HT1080 (cell line): ENCODE results near the gene GAL3ST3. TPM values are rescaled to one million over a fixed set of nuclear protein-coding genes. Genes with fewer than 3 reads are reported as not detected.

Source experiments
- DNase-seq: peaks from one replicate; pipeline ENCODE4 v3.0.0-alpha.2; 2015; ENCODE audit warnings: low read depth
- total RNA-seq: library from RNA; depleted of rRNA; stranded (reverse); fragments of >200 nt; shearing (Covaris generic); gene quantifications from 2 replicates; pipeline ENCODE4 v1.2.3, GENCODE V29; 2014

Gene GAL3ST3
- total RNA-seq, 1 experiment from 2014 or later = not detected

- DNase-seq = peak; percentile 56
Observed at GRCh38 chr11:66069715-66070603, 21.0 kb upstream of the GAL3ST3 start, which contains the start of gene PACS1. PACS1 (plus strand) TSS chr11:66070272; CDS start chr11:66070487, 215 bp downstream.

- DNase-seq = peak; percentile 44
Observed at GRCh38 chr11:66068923-66069714, 20.2 kb upstream of the GAL3ST3 start.

DNA sequence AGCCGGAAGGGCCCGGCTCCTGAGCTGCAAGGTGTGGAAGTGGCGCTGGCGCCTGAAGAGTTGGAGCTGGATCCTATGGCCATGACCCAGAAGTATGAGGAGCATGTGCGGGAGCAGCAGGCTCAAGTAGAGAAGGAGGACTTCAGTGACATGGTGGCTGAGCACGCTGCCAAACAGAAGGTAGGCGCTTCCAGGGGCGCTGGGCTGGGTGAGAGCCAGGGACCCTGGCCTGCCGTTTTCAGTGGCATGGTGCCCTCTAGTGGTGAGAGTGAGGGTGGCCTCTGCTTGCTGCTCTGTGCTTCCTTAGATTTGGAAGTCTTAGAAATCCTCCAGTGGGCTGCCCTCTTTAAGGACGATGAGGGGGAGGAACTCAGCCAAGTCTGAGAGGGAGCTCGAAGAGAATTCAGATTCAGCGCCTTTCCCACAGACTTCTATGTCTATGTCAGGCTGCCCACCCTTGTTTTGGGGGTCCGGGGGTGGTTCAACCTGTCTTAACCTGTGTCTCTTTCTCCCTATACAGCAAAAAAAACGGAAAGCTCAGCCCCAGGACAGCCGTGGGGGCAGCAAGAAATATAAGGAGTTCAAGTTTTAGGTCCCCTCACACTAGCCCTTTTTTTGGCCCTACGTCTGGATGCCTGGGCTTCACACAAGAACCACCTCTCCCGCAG lies 19.3 kb upstream of the GAL3ST3 start:
- peak; percentile 64 for DNase-seq

DNA sequence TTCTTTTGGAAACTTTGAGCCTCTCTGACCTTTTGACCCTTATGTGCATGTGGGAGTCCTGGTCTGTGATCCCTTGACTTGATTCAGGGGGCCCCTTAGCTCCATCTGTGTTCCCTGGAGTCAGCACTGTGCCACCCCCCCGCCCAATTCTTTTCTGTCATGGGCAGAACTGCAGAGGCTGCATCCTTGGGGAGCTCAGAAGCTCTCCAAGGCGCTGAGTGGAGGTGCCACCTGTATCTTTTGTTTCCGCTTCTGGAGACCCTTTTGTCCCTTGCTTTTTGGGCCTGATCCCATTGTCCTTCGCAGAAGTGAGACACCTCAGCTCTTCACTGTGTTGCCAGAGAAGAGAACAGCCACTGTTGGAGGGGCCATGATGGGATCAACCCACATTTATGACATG lies 18.7 kb upstream of the GAL3ST3 start:
- DNase-seq = no peak

- no peak for DNase-seq
Observed at GRCh38 chr11:66066751-66067150, 17.8 kb upstream of the GAL3ST3 start.

GRCh38 chr11:66064571-66064970 lies 15.6 kb upstream of the GAL3ST3 start:
- no peak for DNase-seq

- DNase-seq = no peak
Observed at GRCh38 chr11:66063900-66064299, 14.9 kb upstream of the GAL3ST3 start.

- no peak for DNase-seq
Observed at GRCh38 chr11:66062408-66062807, 13.4 kb upstream of the GAL3ST3 start.

- DNase-seq = no peak
Observed at GRCh38 chr11:66061268-66061667, 12.3 kb upstream of the GAL3ST3 start.

GRCh38 chr11:66059966-66060680 lies 11.2 kb upstream of the GAL3ST3 start:
- DNase-seq = no peak

- no peak for DNase-seq
Observed at GRCh38 chr11:66056501-66056900, 7.5 kb upstream of the GAL3ST3 start.

- no peak for DNase-seq
Observed at GRCh38 chr11:66055021-66055420, 6.1 kb upstream of the GAL3ST3 start.

- DNase-seq = no peak
Observed at GRCh38 chr11:66052664-66052982, 3.7 kb upstream of the GAL3ST3 start.

DNA sequence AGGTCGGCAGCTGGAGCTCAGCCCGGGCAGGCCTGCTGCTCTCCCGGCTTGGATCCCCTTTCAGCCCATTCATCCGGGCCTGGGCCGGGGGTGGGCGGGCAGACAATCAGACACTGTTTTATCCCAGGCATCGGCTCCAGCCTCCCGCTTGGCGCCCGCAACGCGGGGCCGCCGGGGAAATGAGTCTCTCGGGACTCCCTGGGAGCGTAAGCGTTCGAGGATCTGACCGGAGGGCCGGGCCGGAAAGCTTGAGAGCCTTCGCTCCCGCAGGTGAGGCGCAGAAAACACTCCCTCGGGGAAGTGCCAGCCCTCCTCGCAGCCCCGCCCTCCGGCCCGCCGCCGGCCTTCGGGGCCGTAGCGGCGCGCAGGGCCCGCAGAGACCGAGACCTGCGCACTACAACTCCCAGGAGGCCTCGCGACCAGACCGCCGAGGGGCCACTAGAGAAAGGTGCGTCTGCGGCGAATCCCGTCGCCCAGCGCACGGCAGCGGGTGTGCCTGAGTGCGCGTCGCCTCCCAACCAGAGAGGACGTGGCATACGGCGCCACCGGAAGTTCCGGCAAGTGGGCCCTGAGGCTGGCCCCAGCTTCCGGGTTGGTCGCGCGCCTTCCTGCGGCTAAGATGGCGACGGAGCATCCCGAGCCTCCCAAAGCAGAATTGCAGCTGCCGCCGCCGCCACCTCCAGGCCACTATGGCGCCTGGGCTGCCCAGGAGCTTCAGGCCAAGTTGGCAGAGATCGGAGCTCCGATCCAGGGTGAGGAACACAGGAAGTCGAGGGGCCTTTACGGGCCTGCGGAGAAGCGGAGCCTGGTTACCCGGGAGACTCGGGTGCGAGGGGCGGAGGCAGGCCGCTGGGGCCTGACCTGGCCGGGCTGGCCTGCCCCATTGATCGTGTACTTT lies 3.1 kb upstream of the GAL3ST3 start, which contains the start of gene SF3B2:
Gene SF3B2 (plus strand): TSS at position 599 of the 898 bp plus-strand sequence. CDS start 21 bp downstream, at position 620.
- DNase-seq = peak; percentile 99

DNA sequence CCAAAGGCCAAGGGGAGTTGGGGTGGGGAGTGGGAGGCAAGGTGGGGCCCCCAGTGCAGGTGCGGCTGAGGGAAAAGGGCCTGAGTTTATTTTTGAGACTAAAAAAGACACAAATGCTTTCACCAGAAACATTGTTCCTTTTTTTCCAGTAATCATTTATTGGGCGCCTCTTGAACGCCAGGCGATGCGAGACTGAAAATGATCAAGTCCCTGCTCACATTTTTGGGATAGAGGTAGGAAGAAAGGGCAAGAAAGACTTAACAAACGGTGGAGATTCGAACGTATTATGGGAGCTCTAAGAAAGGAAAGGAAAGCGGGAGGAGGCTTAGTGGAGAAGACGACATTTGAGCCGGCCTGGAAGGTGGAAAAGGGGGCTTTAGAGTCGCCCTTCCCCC lies 2.4 kb upstream of the GAL3ST3 start:
- DNase-seq = no peak

DNA sequence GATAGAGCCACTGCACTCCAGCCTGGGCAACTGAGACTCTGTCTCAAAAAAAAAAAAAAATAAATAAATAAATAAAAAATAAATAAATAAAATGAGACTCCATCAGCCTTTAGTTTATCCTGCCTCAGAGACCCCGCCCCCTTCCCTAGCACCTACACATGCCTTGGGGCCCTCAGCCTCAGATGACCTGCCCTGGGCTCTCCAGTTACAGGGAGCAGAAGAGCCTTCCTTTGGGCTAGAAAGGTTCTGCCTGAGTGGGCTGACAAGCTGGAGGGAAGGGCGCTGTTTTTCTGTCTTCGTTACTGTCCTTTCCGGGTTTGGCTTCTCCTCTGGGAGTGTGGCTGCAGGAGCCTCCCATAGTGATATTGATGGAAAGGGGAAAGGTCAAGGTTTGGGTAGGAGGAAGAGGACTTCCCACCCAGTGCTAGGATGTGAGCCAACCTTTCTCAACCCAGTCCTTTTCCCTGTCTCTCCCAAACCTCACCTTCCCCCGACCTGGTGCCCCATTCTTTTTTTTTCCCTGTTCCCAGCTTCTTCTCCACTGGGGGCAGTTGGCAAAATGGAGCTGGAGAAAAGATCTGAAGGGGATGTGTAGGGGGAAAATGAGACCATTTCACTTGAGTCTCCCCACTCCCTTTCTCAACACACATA lies 1.7 kb upstream of the GAL3ST3 start:
- no peak for DNase-seq

DNA sequence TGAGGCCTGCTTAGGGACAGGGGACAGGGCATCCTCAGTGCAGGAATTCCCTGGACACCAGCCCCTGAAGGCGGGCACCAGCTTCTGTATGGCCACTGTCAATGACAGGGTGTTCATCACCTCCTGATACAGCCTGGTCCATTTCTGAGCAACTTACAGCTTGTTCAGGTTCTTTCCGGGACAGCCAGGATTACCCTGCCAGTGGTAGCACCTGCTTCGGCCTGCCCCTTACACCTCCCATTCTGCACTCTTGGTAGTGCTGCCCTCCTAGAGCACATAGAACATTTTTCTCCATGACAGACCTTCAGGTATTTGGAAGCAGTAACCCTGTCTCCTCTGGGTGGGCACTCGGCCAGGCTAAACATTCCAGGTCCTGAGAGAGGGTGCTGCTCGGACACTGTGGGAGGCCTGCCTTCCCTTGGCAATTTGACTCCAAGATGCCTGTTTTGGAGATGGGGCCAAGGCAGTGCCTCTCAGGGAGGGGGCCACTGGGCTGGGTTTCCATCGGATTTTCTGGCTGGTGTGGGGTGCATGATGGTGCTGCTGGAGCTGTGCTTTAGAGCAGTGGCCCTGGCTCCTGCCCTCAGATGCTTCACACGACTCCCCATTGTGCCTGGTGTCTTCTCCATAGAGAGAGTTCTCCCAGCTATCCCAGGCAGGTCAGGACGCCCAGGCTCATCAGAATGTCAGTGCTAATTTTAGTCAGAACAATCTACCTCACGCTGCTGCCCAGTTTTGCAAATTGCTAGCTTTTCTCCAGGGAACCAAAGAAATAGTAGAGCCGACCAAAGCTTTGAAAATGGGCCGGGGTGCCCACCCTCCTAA lies 1.2 kb downstream of the GAL3ST3 start:
- DNase-seq = no peak

DNA sequence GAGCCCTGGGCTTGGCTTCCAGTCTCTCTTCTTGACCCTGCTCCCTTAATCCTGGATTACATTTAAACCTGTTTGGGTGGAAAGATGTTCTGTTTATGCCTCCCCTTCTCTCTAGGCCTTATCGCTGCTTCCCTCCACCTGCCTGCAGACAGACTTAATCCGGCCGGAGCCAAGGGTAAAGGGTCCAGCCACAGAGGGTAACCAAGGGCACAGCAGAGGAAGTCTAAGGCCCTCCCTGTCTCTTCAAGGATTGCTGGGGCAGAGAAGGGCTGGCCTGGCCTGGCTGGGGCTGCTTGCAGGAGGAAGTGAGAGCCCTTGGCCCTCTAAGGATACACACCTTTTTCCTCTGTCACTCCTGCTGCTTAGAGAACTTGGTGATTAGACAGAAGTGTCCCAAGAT lies 2.1 kb downstream of the GAL3ST3 start:
- no peak for DNase-seq

- peak; percentile 58 for DNase-seq
Observed at GRCh38 chr11:66045177-66045639, 3.8 kb downstream of the GAL3ST3 start.
